Calu3 (cell line): Measurements from ENCODE around the gene CD55. TPM values are rescaled to one million over a fixed set of nuclear protein-coding genes. Genes with fewer than 3 reads are reported as not detected.

Source experiments
- BruUV-seq: library from RNA; stranded (reverse); fragments of 400-500 nt; replicated peaks from 2 replicates; lab custom pipeline; 2021; lab: Mats Ljungman, UMichigan
- CTCF ChIA-PET: fragments of 300-600 bp; sonication (Branson Sonifier 250); formaldehyde crosslinking; loops from one replicate; lab custom pipeline; 2022; ENCODE audit warnings: antibody characterized with exemption; lab: Charles Lee
- DNase-seq: peaks from one replicate; pipeline ENCODE4 v3.0.0; 2022
- H3K27ac Mint-ChIP-seq: one replicate; pipeline ENCODE4 v1.8.0; 2022; ENCODE audit warnings: mixed read lengths; ENCODE audit not compliant: unreplicated experiment
- H3K27me3 Mint-ChIP-seq: one replicate; pipeline ENCODE4 v1.8.0; 2022; ENCODE audit warnings: mixed read lengths; ENCODE audit not compliant: unreplicated experiment
- H3K36me3 Mint-ChIP-seq: one replicate; pipeline ENCODE4 v1.8.0; 2022; ENCODE audit warnings: mild to moderate bottlenecking, moderate library complexity, mixed read lengths; ENCODE audit not compliant: insufficient read depth, unreplicated experiment
- H3K4me1 Mint-ChIP-seq: one replicate; pipeline ENCODE4 v1.8.0; 2022; ENCODE audit warnings: mild to moderate bottlenecking, low read depth, mixed read lengths; ENCODE audit not compliant: unreplicated experiment
- H3K4me3 Mint-ChIP-seq: one replicate; pipeline ENCODE4 v1.8.0; 2022; ENCODE audit warnings: mild to moderate bottlenecking, low read depth, moderate library complexity, mixed read lengths; ENCODE audit not compliant: unreplicated experiment
- H3K9me3 Mint-ChIP-seq: one replicate; pipeline ENCODE4 v1.8.0; 2022; ENCODE audit warnings: low read depth, mixed read lengths; ENCODE audit not compliant: unreplicated experiment
- intact Hi-C: fragments of 100-400 bp; cut with micrococcal nuclease; formaldehyde crosslinking; loops from one replicate; pipeline ENCODE4 v1.10.0; 2022; ENCODE audit not compliant: unreplicated experiment
- total RNA-seq: library from RNA; stranded (reverse); gene quantifications from 2 replicates; pipeline ENCODE4 v1.2.3, GENCODE V29; 2022
- TF ChIP-seq, protein P1 (sequence below): fragments of 200-600 bp; IDR thresholded peaks from one replicate; pipeline ENCODE4 v1.8.0; 2022; ENCODE audit warnings: antibody characterized with exemption; ENCODE audit not compliant: unreplicated experiment

Gene CD55
- total RNA-seq, 1 experiment from 2014 or later, result 106 TPM

DNA sequence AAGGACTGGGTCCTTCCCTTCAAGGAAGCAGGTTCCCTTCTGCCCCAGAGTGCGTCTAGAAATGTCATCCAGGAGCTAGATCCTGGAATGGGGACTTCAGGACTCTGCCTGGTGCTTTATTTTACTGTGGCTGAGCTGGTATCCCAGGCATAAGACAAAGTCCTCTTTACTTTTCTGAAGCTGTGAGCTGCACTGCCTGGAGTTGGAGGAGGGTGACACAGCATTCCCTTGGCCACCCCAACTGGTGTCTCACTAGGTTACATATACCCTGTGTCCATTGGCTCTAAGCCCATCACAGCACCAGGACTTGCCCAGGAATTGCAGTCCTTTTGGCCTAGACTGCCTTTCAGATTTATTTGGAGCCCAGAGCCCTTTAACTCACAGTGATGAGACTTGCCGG lies 41.8 kb upstream of the CD55 start:
- BruUV-seq, result no TSS peak
- H3K4me1 Mint-ChIP-seq, result peaks cover 38% of the 10 kb centered on the region
- CTCF ChIA-PET, result no interaction called here
- no peaks in the 10 kb centered on the region for H3K36me3 Mint-ChIP-seq
- no peaks in the 10 kb centered on the region for H3K27me3 Mint-ChIP-seq
- intact Hi-C loops, result loop anchor here (5.0 kb wide), 1 partner anchor 38 kb away; no protein-coding TSS in a partner anchor
- H3K4me3 Mint-ChIP-seq, result no peak overlapping the region
- DNase-seq, result no peak
- TF ChIP-seq, protein P1, sequence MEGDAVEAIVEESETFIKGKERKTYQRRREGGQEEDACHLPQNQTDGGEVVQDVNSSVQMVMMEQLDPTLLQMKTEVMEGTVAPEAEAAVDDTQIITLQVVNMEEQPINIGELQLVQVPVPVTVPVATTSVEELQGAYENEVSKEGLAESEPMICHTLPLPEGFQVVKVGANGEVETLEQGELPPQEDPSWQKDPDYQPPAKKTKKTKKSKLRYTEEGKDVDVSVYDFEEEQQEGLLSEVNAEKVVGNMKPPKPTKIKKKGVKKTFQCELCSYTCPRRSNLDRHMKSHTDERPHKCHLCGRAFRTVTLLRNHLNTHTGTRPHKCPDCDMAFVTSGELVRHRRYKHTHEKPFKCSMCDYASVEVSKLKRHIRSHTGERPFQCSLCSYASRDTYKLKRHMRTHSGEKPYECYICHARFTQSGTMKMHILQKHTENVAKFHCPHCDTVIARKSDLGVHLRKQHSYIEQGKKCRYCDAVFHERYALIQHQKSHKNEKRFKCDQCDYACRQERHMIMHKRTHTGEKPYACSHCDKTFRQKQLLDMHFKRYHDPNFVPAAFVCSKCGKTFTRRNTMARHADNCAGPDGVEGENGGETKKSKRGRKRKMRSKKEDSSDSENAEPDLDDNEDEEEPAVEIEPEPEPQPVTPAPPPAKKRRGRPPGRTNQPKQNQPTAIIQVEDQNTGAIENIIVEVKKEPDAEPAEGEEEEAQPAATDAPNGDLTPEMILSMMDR, result no peak
- no peaks in the 10 kb centered on the region for H3K9me3 Mint-ChIP-seq
- no peak overlapping the region for H3K27ac Mint-ChIP-seq

DNA sequence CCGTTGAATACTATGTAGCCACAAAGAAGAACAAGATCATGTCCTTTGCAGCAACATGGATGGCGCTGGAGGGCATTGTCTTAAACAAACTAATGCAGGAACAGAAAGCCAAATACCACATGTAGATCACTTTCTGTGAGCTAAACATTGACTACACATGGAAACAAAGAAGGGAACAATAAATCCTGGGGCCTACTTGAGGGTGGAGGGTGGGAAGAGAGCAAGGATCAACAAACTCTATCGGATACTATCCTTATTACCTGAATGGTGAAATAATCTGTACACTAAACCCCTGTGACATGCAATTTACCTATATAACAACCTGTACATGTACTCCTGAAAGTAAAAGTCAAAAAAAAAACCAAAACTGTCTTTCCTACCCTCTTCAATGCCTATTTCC lies 40.8 kb upstream of the CD55 start:
- TF ChIP-seq, protein P1, result no peak
- DNase-seq, result no peak

DNA sequence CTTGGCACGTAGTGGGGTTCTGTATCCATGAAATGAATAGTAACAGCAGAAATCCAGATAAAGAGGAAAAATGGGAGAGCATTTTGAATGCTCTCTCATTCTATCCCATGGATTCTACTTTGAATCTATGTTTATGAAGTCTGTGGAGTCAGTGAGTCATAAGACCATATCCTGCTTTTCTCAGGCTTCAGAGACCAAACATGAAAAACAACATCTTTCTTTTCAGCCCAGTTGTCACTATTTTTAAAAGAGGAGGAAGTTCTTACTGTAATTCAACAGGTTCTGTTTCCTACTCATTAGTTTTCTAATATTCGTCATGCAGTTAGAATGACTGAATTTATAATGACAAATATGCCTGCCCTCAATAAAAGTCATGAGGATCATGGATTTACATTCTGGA lies 39.4 kb upstream of the CD55 start:
- intact Hi-C loops, result loop anchor here (5.0 kb wide), 1 partner anchor 35 kb away; no protein-coding TSS in a partner anchor
- no TSS peak for BruUV-seq
- CTCF ChIA-PET, result interaction anchor here (1.2 kb wide), 1 partner anchor 53 kb away, joined by 3 read pairs; no protein-coding TSS in a partner anchor

More for the DNA sequence above, 40.8 kb upstream of the CD55 start:
- no peak overlapping the region for H3K4me3 Mint-ChIP-seq
- H3K27ac Mint-ChIP-seq, result no peak overlapping the region
- intact Hi-C loops, result loop anchor here (5.0 kb wide), 1 partner anchor 37 kb away; no protein-coding TSS in a partner anchor
- no peaks in the 10 kb centered on the region for H3K9me3 Mint-ChIP-seq
- CTCF ChIA-PET, result no interaction called here
- no TSS peak for BruUV-seq
- no peaks in the 10 kb centered on the region for H3K36me3 Mint-ChIP-seq
- no peaks in the 10 kb centered on the region for H3K27me3 Mint-ChIP-seq
- H3K4me1 Mint-ChIP-seq, result peaks cover 38% of the 10 kb centered on the region

DNA sequence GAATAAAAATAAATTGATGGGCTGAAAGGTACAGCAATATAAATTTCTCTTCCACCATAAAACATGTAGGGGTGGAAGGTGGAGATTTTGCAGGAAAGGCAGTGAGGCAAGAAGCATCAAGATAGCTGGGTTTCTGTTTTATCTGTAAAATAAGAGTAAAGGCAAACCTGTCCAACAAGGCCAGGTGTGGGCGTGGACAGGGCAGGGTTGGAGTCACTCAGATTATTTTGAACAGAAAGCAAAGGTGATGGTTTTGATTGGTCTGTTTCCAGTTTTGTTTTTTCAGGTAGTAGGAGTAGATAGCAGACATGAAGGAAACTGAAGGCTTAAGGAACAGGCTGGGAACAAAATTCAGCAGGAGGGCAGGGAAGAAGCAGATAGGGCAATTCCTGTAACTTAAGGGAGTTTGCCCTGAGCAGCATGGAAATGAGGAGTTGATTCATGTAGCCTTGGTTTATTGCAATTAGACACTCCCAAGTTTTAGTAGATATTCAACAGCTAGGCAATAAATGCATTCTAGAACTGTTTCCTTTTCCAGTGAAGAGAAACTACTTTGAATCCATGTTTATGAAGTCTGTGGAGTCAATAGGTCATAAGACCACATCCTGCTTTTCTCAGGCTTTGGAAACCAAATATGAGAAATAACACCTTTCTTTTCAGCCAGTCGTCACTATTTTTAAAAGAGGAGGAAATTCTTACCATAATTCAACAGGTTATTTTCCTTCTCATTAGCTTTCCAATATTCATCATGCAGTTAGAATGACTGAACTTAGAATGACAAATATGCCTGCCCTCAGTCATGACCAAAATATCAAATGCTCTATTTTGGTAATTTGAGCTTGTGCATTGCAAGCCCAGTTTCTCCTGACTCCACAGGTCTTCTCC lies 38.7 kb upstream of the CD55 start:
- H3K36me3 Mint-ChIP-seq, result no peaks in the 10 kb centered on the region
- CTCF ChIA-PET, result interaction anchor here (1.2 kb wide), 1 partner anchor 52 kb away, joined by 3 read pairs; no protein-coding TSS in a partner anchor
- H3K9me3 Mint-ChIP-seq, result no peaks in the 10 kb centered on the region
- no peaks in the 10 kb centered on the region for H3K27me3 Mint-ChIP-seq
- H3K4me1 Mint-ChIP-seq, result peaks cover 38% of the 10 kb centered on the region
- intact Hi-C loops, result loop anchor here (5.0 kb wide), 1 partner anchor 35 kb away; no protein-coding TSS in a partner anchor
- peak overlapping the region; percentile 81 for H3K27ac Mint-ChIP-seq
- TF ChIP-seq, protein P1, result no peak
- peak; percentile 61 for DNase-seq
- TSS peak; percentile 90 for BruUV-seq
- H3K4me3 Mint-ChIP-seq, result peak overlapping the region; percentile 2

More for the DNA sequence above, 39.4 kb upstream of the CD55 start:
- Mint-ChIP-seq H3K9me3 (no peaks in the 10 kb centered on the region), H3K27ac (peak overlapping the region; percentile 81), H3K36me3 (no peaks in the 10 kb centered on the region), H3K27me3 (no peaks in the 10 kb centered on the region), H3K4me1 (peaks cover 38% of the 10 kb centered on the region), H3K4me3 (peak overlapping the region; percentile 10)
- TF ChIP-seq, protein P1, result no peak
- DNase-seq, result no peak
